C1 segment of cervical spinal cord (tissue), 14 donors: Measurements from ENCODE around the gene GEMIN5.

Experiments used
- DNase-seq, 14 donors: peaks; one replicate each; lab custom pipeline; 2025; lab: John Stamatoyannopoulos, UW

The GEMIN5 gene

DNA sequence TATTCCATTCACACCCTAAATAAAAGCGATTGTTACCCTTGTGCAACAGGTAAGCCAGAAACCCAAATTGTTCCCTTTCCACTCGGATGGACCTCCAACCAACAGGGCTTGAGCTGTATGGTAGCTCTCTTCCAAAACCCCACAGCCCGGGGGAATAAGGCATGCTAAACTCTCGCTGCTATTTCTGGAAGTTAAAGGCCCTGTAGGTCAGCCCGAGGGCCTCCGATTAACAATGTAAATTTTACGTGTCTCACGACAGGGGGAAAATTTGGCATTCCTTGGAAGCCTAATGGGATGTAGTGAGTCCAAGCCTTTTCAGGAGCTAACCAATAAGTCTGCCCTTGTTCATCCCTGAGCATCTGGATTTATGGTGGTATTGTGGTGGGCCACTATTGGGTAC, 53.6 kb downstream of the GEMIN5 start:
- DNase-seq = no peak

GRCh38 chr5:154881986-154882385, 56.0 kb downstream of the GEMIN5 start:
- no peak for DNase-seq

DNA sequence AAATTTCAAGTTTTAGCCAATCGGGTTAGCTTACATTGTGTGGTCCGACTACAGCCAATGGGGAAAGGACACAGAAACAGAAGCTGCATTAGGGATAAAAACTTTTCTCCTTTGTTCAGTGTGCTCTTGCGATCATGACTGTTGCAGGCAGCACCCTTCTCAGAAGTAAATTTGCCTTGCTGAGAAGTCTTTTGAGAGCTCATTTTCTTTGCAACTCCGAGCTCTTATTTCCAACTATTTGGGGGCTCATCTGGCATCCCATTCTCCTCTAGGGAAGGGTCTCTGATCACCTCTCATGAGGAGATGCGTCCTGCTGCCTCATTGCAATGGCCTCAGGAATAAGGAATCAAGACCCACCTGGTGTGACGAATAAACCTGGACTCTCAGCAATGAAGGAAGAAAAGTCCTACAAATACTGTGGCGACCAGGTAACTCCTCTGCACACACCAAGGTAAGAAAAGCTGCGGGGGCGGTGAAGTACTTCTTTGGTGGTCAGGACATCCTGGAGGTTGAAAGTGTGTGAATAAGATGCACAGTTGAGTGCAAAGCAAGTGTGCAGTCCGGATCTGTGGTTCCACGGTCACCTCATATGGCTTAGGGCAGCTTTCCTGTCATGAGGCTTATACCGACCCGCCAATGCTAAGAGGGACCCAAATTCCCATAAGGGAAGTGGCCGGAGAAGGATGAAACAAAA, 59.2 kb downstream of the GEMIN5 start:
- DNase-seq = no peak

GRCh38 chr5:154873791-154874331, 64.2 kb downstream of the GEMIN5 start:
- no peak for DNase-seq

GRCh38 chr5:154871734-154872133, 66.3 kb downstream of the GEMIN5 start:
- DNase-seq = no peak

DNA sequence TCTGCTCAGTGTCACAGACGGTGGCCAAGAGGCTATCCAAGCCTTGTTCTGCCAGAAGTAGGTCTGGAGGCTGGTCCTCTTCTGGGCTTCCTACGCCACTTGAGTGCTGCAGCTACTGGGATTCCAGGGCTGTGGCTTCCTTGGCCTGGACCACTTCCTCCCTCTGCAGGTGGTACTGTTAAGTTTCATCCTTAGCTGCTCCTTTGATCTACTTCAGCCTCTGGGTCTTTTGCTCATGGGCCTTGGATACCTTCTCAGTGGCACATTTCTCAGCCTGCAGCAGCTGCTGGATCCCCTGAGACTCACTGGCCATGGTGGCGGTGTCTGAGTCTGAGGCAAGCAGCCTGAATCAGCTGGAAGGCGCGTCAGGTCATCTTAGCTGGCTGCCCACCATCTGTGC, 69.3 kb downstream of the GEMIN5 start:
- DNase-seq = no peak

GRCh38 chr5:154866841-154867240, 71.2 kb downstream of the GEMIN5 start:
- DNase-seq = no peak

DNA sequence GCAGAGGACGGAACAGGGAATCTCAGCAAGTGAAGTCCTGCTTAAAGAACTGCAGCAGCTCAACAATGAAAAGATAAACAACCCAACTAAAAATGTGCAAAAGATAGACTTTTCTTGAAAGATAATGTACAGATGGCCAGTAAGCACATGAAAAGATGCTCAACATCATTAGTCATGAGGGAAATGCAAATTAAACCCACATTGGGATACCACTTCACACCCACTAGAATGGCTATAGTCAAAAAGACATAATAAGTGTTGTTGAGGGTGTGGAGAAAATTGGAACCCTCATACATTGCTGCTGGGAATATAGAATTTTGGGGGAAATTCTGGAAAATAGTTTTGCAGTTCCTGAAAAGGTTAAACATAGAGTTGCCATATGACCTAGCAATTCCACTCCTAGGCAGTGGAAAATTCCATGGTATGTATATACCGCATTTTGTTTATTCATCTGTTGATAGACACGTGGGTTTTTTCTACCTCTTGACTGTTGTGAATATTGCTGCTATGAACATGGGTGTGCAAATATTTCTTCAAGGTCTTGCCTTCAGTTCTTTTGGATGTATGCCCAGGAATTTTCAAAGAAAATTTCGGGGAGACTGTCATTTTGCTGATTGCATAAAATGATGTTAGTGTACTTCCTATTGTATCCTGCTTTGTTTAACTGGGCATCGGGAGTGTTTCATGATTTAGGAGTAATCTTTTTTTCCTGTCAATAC, 72.4 kb downstream of the GEMIN5 start:
- no peak for DNase-seq

- DNase-seq = no peak
Observed at GRCh38 chr5:154863291-154864080, 74.5 kb downstream of the GEMIN5 start.

DNA sequence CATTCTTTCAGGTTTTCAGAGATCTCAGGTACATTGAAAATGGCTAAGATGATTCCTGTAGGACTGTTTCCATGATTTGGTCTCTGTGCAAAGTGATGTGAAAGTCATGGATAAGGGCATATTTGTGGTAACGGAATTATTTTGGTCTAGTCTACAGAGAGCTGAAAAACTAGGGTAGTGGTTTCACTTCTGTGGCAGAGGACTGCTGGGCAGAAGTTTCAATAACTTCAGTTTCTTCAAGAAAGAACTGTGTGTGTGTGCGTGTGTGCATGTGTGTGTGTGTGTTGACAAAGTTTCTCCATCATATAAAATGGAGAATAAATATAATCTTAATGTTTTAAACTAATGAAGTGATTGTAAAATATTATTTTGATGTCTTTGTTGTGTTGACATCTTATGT, 75.2 kb downstream of the GEMIN5 start:
- no peak for DNase-seq

GRCh38 chr5:154861946-154862345, 76.1 kb downstream of the GEMIN5 start:
- DNase-seq = no peak

DNA sequence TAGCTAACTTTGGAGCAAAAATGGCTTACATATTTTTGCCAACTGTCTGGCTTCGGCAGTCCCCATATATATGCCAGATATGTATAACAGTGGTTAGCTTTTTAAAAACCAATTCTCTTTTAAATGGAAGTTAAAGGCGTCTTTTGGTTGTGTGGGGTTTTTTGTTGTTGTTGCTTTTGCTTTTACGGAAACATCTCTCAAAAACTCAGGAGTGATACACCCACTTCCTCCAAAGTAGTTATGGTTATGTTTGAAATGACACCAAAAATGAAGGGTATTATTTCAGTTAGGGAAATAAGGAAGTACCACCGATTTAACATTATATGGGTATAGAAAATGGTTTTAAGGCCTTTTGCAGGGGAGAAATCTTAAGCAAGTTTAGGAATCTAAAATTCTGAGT, 77.2 kb downstream of the GEMIN5 start:
- no peak for DNase-seq

- DNase-seq = no peak
Observed at GRCh38 chr5:154860123-154860522, 77.9 kb downstream of the GEMIN5 start.

DNA sequence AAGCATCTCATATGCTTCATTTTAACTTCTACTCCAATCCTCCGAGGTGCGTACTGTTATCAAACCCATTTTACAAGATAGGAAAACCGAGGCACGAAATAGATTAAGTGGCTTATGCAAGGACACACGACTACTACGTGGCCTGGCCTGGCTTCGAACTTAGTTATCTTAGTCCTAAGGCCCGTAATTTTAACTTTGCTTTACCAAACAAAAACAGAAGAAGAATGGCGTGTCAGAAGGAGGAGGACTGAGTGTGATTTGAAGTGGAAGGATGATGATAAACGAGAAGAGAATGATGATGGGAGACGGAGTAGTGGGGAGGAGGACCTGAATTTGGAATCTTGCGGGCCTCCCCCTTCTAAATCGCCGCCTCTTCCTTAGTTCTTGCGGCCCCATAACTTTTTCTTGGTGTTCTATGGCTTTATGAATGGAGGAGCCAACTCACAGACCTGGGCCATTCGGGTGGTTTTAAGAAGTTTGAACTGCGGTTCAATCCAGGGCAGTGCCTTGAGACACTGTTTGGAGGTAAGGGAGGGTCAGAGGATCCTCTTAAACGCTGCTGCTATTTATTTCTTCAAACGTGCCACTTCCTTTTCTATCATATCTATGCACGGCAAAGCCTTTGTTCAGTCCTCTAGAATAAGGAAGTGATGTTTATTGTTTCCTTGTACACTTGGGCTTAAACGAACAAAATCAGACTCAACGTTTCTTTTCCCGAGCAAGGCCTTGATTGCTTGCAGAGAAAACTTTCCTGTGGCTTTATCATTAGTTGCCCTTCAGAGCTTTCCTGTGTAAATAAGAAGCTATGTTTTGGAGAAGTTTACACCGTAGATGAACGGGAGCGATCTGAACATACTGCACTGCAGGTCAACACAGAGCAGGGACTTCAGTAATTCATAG, 78.8 kb downstream of the GEMIN5 start:
- DNase-seq = peak in 4 of 14 donors; percentile 15 to 33 (median 26)

- DNase-seq = peak; percentile 88 to 99 (median 98)
Observed at GRCh38 chr5:154858297-154858971, 79.6 kb downstream of the GEMIN5 start, which contains the start of gene CNOT8. TSS of gene CNOT8 (plus strand) at chr5:154858627. CDS start at chr5:154863279, 4,652 bp downstream.

GRCh38 chr5:154857530-154858296, 80.3 kb downstream of the GEMIN5 start:
- peak; percentile 84 to 99 (median 96) for DNase-seq

- no peak for DNase-seq
Observed at GRCh38 chr5:154851351-154851750, 86.7 kb downstream of the GEMIN5 start.

- DNase-seq = peak in 12 of 14 donors; percentile 15 to 82 (median 74)
Observed at GRCh38 chr5:154850255-154851062, 87.6 kb downstream of the GEMIN5 start, which contains the start of gene FAXDC2. TSS of gene FAXDC2 (minus strand) at chr5:154850603. CDS start at chr5:154838178, 12,425 bp downstream.
